HG03442 (cell line): Measurements from ENCODE around the gene HOXB4.
"Not testable (repeated sequence)": the region's sequence is repeated elsewhere in the genome, so short reads cannot be mapped to it uniquely, and the experiment has no call there.

Experiments
- ATAC-seq: cut with Tn5 transposase; IDR thresholded peaks from one replicate; pipeline ENCODE4 v1.9.1; 2021; ENCODE audit warnings: mild to moderate bottlenecking, moderate library complexity; ENCODE audit not compliant: unreplicated experiment

HOXB4 gene

GRCh38 chr17:48535793-48536559 lies 42.2 kb downstream of the HOXB4 start:
- not testable (repeated sequence) for ATAC-seq

- no peak for ATAC-seq
Observed at GRCh38 chr17:48532261-48532660, 45.9 kb downstream of the HOXB4 start.

- no peak for ATAC-seq
Observed at GRCh38 chr17:48530887-48531272, 47.3 kb downstream of the HOXB4 start, which contains the start of gene HOXB1. Gene HOXB1 (minus strand): TSS chr17:48531011. CDS start chr17:48530904, 107 bp downstream.

GRCh38 chr17:48530208-48530886 lies 47.8 kb downstream of the HOXB4 start:
- ATAC-seq: no peak

GRCh38 chr17:48529683-48530009 lies 48.5 kb downstream of the HOXB4 start:
- no peak for ATAC-seq

GRCh38 chr17:48528936-48529682 lies 49.0 kb downstream of the HOXB4 start:
- no peak for ATAC-seq

GRCh38 chr17:48528153-48528935 lies 49.8 kb downstream of the HOXB4 start:
- ATAC-seq: no peak

- no peak for ATAC-seq
Observed at GRCh38 chr17:48527547-48527932, 50.6 kb downstream of the HOXB4 start.

- ATAC-seq: no peak
Observed at GRCh38 chr17:48526608-48527546, 51.3 kb downstream of the HOXB4 start.
